Activated T-cell treated with anti-CD3 and anti-CD28 coated beads for 24 hours (primary cell): ENCODE results near the gene HK1.

ENCODE experiments used
- DNase-seq: peaks from one replicate; pipeline ENCODE4 v3.0.0-alpha.2; 2020; ENCODE audit warnings: low read depth

The HK1 gene

GRCh38 chr10:69348816-69349541 lies 70.7 kb downstream of the HK1 start:
- no peak for DNase-seq

- no peak for DNase-seq
Measured at GRCh38 chr10:69349542-69349888, 71.2 kb downstream of the HK1 start.

GRCh38 chr10:69351589-69351988 lies 73.3 kb downstream of the HK1 start:
- no peak for DNase-seq

- no peak for DNase-seq
Measured at GRCh38 chr10:69352569-69353264, 74.4 kb downstream of the HK1 start.

GRCh38 chr10:69353977-69354635 lies 75.8 kb downstream of the HK1 start:
- DNase-seq: no peak

- DNase-seq: no peak
Measured at GRCh38 chr10:69356187-69356586, 77.9 kb downstream of the HK1 start.

- no peak for DNase-seq
Measured at GRCh38 chr10:69358148-69358795, 80.0 kb downstream of the HK1 start.

- no peak for DNase-seq
Measured at GRCh38 chr10:69359148-69359547, 80.9 kb downstream of the HK1 start.

- no peak for DNase-seq
Measured at GRCh38 chr10:69359594-69359993, 81.3 kb downstream of the HK1 start.

GRCh38 chr10:69360485-69361302 lies 82.4 kb downstream of the HK1 start:
- no peak for DNase-seq

GRCh38 chr10:69361303-69361614 lies 83.0 kb downstream of the HK1 start:
- no peak for DNase-seq

GRCh38 chr10:69362471-69362954 lies 84.2 kb downstream of the HK1 start:
- DNase-seq: no peak

GRCh38 chr10:69363666-69364065 lies 85.4 kb downstream of the HK1 start:
- no peak for DNase-seq

GRCh38 chr10:69364232-69364940 lies 86.1 kb downstream of the HK1 start:
- no peak for DNase-seq

GRCh38 chr10:69366738-69367137 lies 88.4 kb downstream of the HK1 start:
- no peak for DNase-seq

GRCh38 chr10:69367469-69367868 lies 89.2 kb downstream of the HK1 start:
- DNase-seq: no peak

GRCh38 chr10:69372126-69372980 lies 94.1 kb downstream of the HK1 start:
- DNase-seq: no peak

GRCh38 chr10:69374242-69374641 lies 95.9 kb downstream of the HK1 start:
- DNase-seq: no peak

GRCh38 chr10:69374931-69375306 lies 96.6 kb downstream of the HK1 start:
- DNase-seq: no peak
